ENCODE measurements around the gene FBXO2.

- no peak for TF ChIP-seq POLR2A (IDR thresholded peaks at IDR 0.05; ENCODE audit: low read depth, low read length)
- TF ChIP-seq CTCF (conservative IDR thresholded peaks at IDR 0.05; ENCODE audit: low read depth, low read length), result no peak
- TF ChIP-seq MAFK (IDR thresholded peaks at IDR 0.05; ENCODE audit: low read depth, low read length), result no peak
- TF ChIP-seq MXI1 (IDR thresholded peaks at IDR 0.05; ENCODE audit: borderline replicate concordance, low read depth, low read length), result no peak
- TF ChIP-seq FOS (IDR thresholded peaks at IDR 0.05; ENCODE audit: low read depth, low read length), result no peak
- TF ChIP-seq, protein P1, sequence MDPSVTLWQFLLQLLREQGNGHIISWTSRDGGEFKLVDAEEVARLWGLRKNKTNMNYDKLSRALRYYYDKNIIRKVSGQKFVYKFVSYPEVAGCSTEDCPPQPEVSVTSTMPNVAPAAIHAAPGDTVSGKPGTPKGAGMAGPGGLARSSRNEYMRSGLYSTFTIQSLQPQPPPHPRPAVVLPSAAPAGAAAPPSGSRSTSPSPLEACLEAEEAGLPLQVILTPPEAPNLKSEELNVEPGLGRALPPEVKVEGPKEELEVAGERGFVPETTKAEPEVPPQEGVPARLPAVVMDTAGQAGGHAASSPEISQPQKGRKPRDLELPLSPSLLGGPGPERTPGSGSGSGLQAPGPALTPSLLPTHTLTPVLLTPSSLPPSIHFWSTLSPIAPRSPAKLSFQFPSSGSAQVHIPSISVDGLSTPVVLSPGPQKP (IDR thresholded peaks at IDR 0.05; ENCODE audit: borderline replicate concordance, low read depth, low read length), result no peak
- TF ChIP-seq NFE2L2 (IDR thresholded peaks at IDR 0.05; ENCODE audit: low read depth, low read length), result no peak
- no peak for TF ChIP-seq CHD1 (IDR thresholded peaks at IDR 0.05; ENCODE audit: low read depth, low read length)
- TF ChIP-seq MAZ (IDR thresholded peaks at IDR 0.05; ENCODE audit: borderline replicate concordance, low read depth, low read length), result no peak
Measured at GRCh38 chr1:11695861-11696260, 41.6 kb upstream of the FBXO2 start.

All from IMR-90 (cell line).